IMR-90 (cell line): ENCODE results near the gene KRTAP5-9. TPM values are rescaled to one million over a fixed set of nuclear protein-coding genes. Genes with fewer than 3 reads are reported as not detected.

Source experiments
- ATAC-seq: fragments of 200-7000 bp; cut with Tn5 transposase; 2 replicates; pipeline ENCODE4 v1.9.1; 2020; ENCODE audit warnings: low read depth, mild to moderate bottlenecking, moderate library complexity
- BruUV-seq: library from RNA; stranded (reverse); fragments of 400-500 nt; replicated peaks from 2 replicates; lab custom pipeline; 2021; lab: Mats Ljungman, UMichigan
- CTCF ChIA-PET: fragments of 300-600 bp; formaldehyde crosslinking; extraction: SDS; loops from one replicate; lab custom pipeline; 2021; ENCODE audit warnings: antibody characterized with exemption; lab: Yijun Ruan, JAX
- POLR2A ChIA-PET: fragments of 300-600 bp; sonication (Branson Sonifier 250); formaldehyde crosslinking; loops from one replicate; lab custom pipeline; 2022; ENCODE audit warnings: antibody characterized with exemption; ENCODE audit not compliant: unreplicated experiment; lab: Charles Lee
- DNase-seq: peaks from one replicate; pipeline ENCODE4 v3.0.0; 2013
- H2AFZ ChIP-seq: replicated peaks from 2 replicates; pipeline ENCODE3; 2013; ENCODE audit warnings: low read length, mild to moderate bottlenecking; ENCODE audit not compliant: poor library complexity
- H2AK5ac ChIP-seq: 2 replicates; pipeline ENCODE4 v1.6.1; 2013; ENCODE audit warnings: low read depth, low read length, inconsistent platforms
- H2AK9ac ChIP-seq: replicated peaks from 2 replicates; pipeline ENCODE3; 2013; ENCODE audit warnings: mild to moderate bottlenecking, low read depth, low read length, moderate library complexity; ENCODE audit not compliant: poor library complexity
- H2BK120ac ChIP-seq: 2 replicates; pipeline ENCODE4 v1.6.1; 2013; ENCODE audit warnings: low read depth, low read length, inconsistent platforms
- H2BK15ac ChIP-seq: 3 replicates; pipeline ENCODE4 v1.6.1; 2013; ENCODE audit warnings: low read depth, low read length, inconsistent platforms
- H2BK20ac ChIP-seq: 2 replicates; pipeline ENCODE4 v1.6.1; 2013; ENCODE audit warnings: low read depth, mild to moderate bottlenecking, inconsistent platforms, low read length, moderate library complexity
- H2BK5ac ChIP-seq: 2 replicates; pipeline ENCODE4 v1.6.1; 2013; ENCODE audit warnings: mild to moderate bottlenecking, low read depth, low read length, inconsistent platforms; ENCODE audit not compliant: poor library complexity, severe bottlenecking
- H3K14ac ChIP-seq: replicated peaks from 2 replicates; pipeline ENCODE4 v1.6.1; 2013; ENCODE audit warnings: low read depth, low read length, inconsistent platforms
- H3K18ac ChIP-seq: 2 replicates; pipeline ENCODE4 v1.6.1; 2013; ENCODE audit warnings: low read depth, low read length, control low read depth
- H3K23ac ChIP-seq: 2 replicates; pipeline ENCODE4 v1.6.1; 2013; ENCODE audit warnings: low read depth, low read length, inconsistent platforms
- H3K27ac ChIP-seq: 2 replicates; pipeline ENCODE4 v1.5.1; 2013; ENCODE audit warnings: mild to moderate bottlenecking, control low read depth, low read length; ENCODE audit not compliant: insufficient read depth
- H3K27me3 ChIP-seq: 2 replicates; pipeline ENCODE4 v1.6.1; 2013; ENCODE audit warnings: low read length; ENCODE audit not compliant: control insufficient read depth, insufficient read depth
- H3K36me3 ChIP-seq: 2 replicates; pipeline ENCODE4 v1.6.1; 2013; ENCODE audit warnings: low read length, mixed read lengths; ENCODE audit not compliant: control insufficient read depth, insufficient read depth
- H3K4ac ChIP-seq: 2 replicates; pipeline ENCODE4 v1.6.1; 2013; ENCODE audit warnings: low read depth, low read length, inconsistent platforms
- H3K4me1 ChIP-seq: 2 replicates; pipeline ENCODE4 v1.6.1; 2013; ENCODE audit warnings: low read length, mixed read lengths; ENCODE audit not compliant: control insufficient read depth, insufficient read depth
- H3K4me2 ChIP-seq: 2 replicates; pipeline ENCODE4 v1.6.1; 2013; ENCODE audit warnings: low read depth, mild to moderate bottlenecking, control low read depth, low read length, moderate library complexity
- H3K4me3 ChIP-seq: 2 replicates; pipeline ENCODE4 v1.5.1; 2013; ENCODE audit warnings: low read depth, mild to moderate bottlenecking, control low read depth, low read length, moderate library complexity; ENCODE audit not compliant: insufficient read depth
- H3K56ac ChIP-seq: 2 replicates; pipeline ENCODE4 v1.6.1; 2013; ENCODE audit warnings: low read length, inconsistent platforms; ENCODE audit not compliant: insufficient read depth; ENCODE audit errors: extremely low read depth
- H3K79me1 ChIP-seq, 2 experiments: 2 replicates each; pipeline ENCODE4 v1.6.1; 2013; ENCODE audit warnings: low read length in 2 of 2, inconsistent platforms in 1 of 2, low read depth in 1 of 2
- H3K9ac ChIP-seq: 2 replicates; pipeline ENCODE4 v1.6.1; 2013; ENCODE audit warnings: low read depth, low read length, control low read depth
- H3K9me1 ChIP-seq: 2 replicates; pipeline ENCODE4 v1.6.1; 2013; ENCODE audit warnings: low read length, inconsistent platforms; ENCODE audit not compliant: insufficient read depth
- H3K9me3 ChIP-seq: 2 replicates; pipeline ENCODE4 v1.6.1; 2013; ENCODE audit warnings: low read length; ENCODE audit not compliant: control insufficient read depth, insufficient read depth
- H4K20me1 ChIP-seq: 2 replicates; pipeline ENCODE4 v1.6.1; 2013; ENCODE audit warnings: low read length, inconsistent platforms; ENCODE audit not compliant: insufficient read depth
- H4K5ac ChIP-seq: 2 replicates; pipeline ENCODE4 v1.6.1; 2013; ENCODE audit warnings: mild to moderate bottlenecking, low read depth, low read length, control low read depth
- H4K8ac ChIP-seq, 2 experiments: 2 replicates each; pipeline ENCODE4 v1.6.1; 2013; ENCODE audit warnings: low read depth in 2 of 2, low read length in 2 of 2, control low read depth in 1 of 2, inconsistent platforms in 1 of 2
- H4K91ac ChIP-seq: 2 replicates; pipeline ENCODE4 v1.6.1; 2013; ENCODE audit warnings: low read depth, low read length, inconsistent platforms; ENCODE audit not compliant: insufficient read depth
- BHLHE40 ChIP-seq: fragments of 150-350 bp; IDR thresholded peaks from 2 replicates; pipeline ENCODE4 v1.6.1; 2016; ENCODE audit warnings: mild to moderate bottlenecking, low read depth, low read length
- CEBPB ChIP-seq: IDR thresholded peaks from 2 replicates; pipeline ENCODE4 v1.6.1; 2012; ENCODE audit warnings: low read depth, low read length, improper control_type of control experiment
- CTCF ChIP-seq: conservative IDR thresholded peaks from 2 replicates; pipeline ENCODE4 v1.5.1; 2012; ENCODE audit warnings: mild to moderate bottlenecking, low read depth, low read length, improper control_type of control experiment
- ELK1 ChIP-seq: fragments of 150-350 bp; IDR thresholded peaks from 2 replicates; pipeline ENCODE4 v1.6.1; 2016; ENCODE audit warnings: low read depth, mild to moderate bottlenecking, low read length, moderate library complexity, borderline replicate concordance
- FOS ChIP-seq: fragments of 150-350 bp; IDR thresholded peaks from 2 replicates; pipeline ENCODE4 v1.6.1; 2016; ENCODE audit warnings: low read depth, low read length
- MAFK ChIP-seq: IDR thresholded peaks from 2 replicates; pipeline ENCODE4 v1.6.1; 2012; ENCODE audit warnings: low read depth, low read length, improper control_type of control experiment
- MAZ ChIP-seq: IDR thresholded peaks from 2 replicates; pipeline ENCODE4 v1.6.1; 2012; ENCODE audit warnings: low read depth, mild to moderate bottlenecking, low read length, improper control_type of control experiment, moderate library complexity, borderline replicate concordance
- MXI1 ChIP-seq: IDR thresholded peaks from 2 replicates; pipeline ENCODE4 v1.6.1; 2012; ENCODE audit warnings: low read depth, mild to moderate bottlenecking, low read length, moderate library complexity, borderline replicate concordance
- NFE2L2 ChIP-seq: fragments of 150-350 bp; IDR thresholded peaks from 2 replicates; pipeline ENCODE4 v1.6.1; 2016; ENCODE audit warnings: low read depth, mild to moderate bottlenecking, low read length
- POLR2A ChIP-seq: IDR thresholded peaks from 2 replicates; pipeline ENCODE4 v1.6.1; 2012; ENCODE audit warnings: mild to moderate bottlenecking, low read depth, low read length
- RAD21 ChIP-seq: IDR thresholded peaks from 2 replicates; pipeline ENCODE4 v1.6.1; 2012; ENCODE audit warnings: low read length, improper control_type of control experiment
- RCOR1 ChIP-seq: IDR thresholded peaks from 2 replicates; pipeline ENCODE4 v1.6.1; 2012; ENCODE audit warnings: mild to moderate bottlenecking, low read length, improper control_type of control experiment; ENCODE audit not compliant: insufficient replicate concordance
- RFX5 ChIP-seq: IDR thresholded peaks from 2 replicates; pipeline ENCODE4 v1.8.0; 2012; ENCODE audit warnings: low read depth, mild to moderate bottlenecking, low read length, moderate library complexity
- SMC3 ChIP-seq: fragments of 150-350 bp; IDR thresholded peaks from 2 replicates; pipeline ENCODE4 v1.6.1; 2016; ENCODE audit warnings: low read depth, mild to moderate bottlenecking, antibody characterized with exemption, low read length, moderate library complexity
- USF2 ChIP-seq: fragments of 150-350 bp; IDR thresholded peaks from 2 replicates; pipeline ENCODE4 v1.6.1; 2017; ENCODE audit warnings: mild to moderate bottlenecking, antibody characterized with exemption, low read length, low read depth
- WGBS, 2 experiments: methylation state at CpG; one replicate each; pipeline versions ENCODE4 v1.1.5 to v1.1.7; 2013; ENCODE audit warnings: missing lambda C conversion rate in 2 of 2; ENCODE audit not compliant: insufficient read length in 1 of 2; ENCODE audit errors: extremely low coverage in 2 of 2; 5-methylcytosine and 5-hydroxymethylcytosine counted together
- dilution Hi-C: fragments of 300-500 bp; cut with HindIII; formaldehyde crosslinking; loops from one replicate; pipeline ENCODE4 v1.14.3; 2018; ENCODE audit warnings: low sequenced_read_pairs; ENCODE audit not compliant: unreplicated experiment
- in situ Hi-C: fragments of 300-500 bp; cut with MboI; formaldehyde crosslinking; loops from 3 replicates; pipeline ENCODE4 v1.14.3; 2019; ENCODE audit warnings: low sequenced_read_pairs, inconsistent platforms, mixed read lengths
- intact Hi-C: fragments of 100-400 bp; cut with micrococcal nuclease; formaldehyde crosslinking; loops from 2 replicates; pipeline ENCODE4 v1.10.0; 2022
- polyA plus RNA-seq, 3 experiments: library from polyadenylated mRNA; depleted of rRNA; stranded (reverse); fragments of >200 nt; gene quantifications; 2 replicates each; pipeline ENCODE4 v1.2.3, GENCODE V29; 2012; ENCODE audit warnings: low replicate concordance in 1 of 3
- total RNA-seq: library from RNA; depleted of rRNA; stranded (reverse); fragments of >200 nt; gene quantifications from 2 replicates; pipeline ENCODE4 v1.2.3, GENCODE V29; 2012

KRTAP5-9 gene
- total and polyA plus RNA-seq, 2 of the 4 experiments (the other 2 are of a cell fraction) = 0.09 TPM; not detected in 1

- Histone ChIP-seq H2BK20ac (no peak overlapping the region), H3K4me2 (no peak overlapping the region), H3K4me1 (no peaks in the 10 kb centered on the region), H3K36me3 (no peaks in the 10 kb centered on the region), H2AK5ac (no peak overlapping the region), H3K27ac (no peak overlapping the region), H3K56ac (no peak overlapping the region), H2AFZ (no peak overlapping the region), H4K8ac (no peak overlapping the region), H3K79me1 (no peaks in the 10 kb centered on the region), H4K20me1 (no peaks in the 10 kb centered on the region), H3K9me1 (no peaks in the 10 kb centered on the region), H3K9me3 (no peaks in the 10 kb centered on the region), H3K14ac (no peak overlapping the region), H2BK15ac (no peak overlapping the region), H3K4me3 (no peak overlapping the region), H3K18ac (no peak overlapping the region), H2AK9ac (no peak overlapping the region), H4K5ac (no peak overlapping the region), H2BK120ac (no peak overlapping the region), H3K23ac (no peak overlapping the region), H4K91ac (no peak overlapping the region), H3K9ac (no peak overlapping the region), H3K27me3 (peaks cover 11% of the 10 kb centered on the region), H2BK5ac (no peak overlapping the region), H3K4ac (no peak overlapping the region)
- DNase-seq = no peak
- no peak for ATAC-seq
- BruUV-seq = no TSS peak
- TF ChIP-seq MXI1 = no peak
- no peak for TF ChIP-seq RFX5
- TF ChIP-seq USF2 = no peak
- TF ChIP-seq RAD21 = no peak
- no peak for TF ChIP-seq POLR2A
- no peak for TF ChIP-seq RCOR1
- no peak for TF ChIP-seq SMC3
- no peak for TF ChIP-seq MAFK
- TF ChIP-seq NFE2L2 = no peak
- no peak for TF ChIP-seq MAZ
- TF ChIP-seq FOS = no peak
- no peak for TF ChIP-seq BHLHE40
- TF ChIP-seq CTCF = no peak
- TF ChIP-seq CEBPB = no peak
- no peak for TF ChIP-seq ELK1
- ChIA-PET POLR2A (no interaction called here), CTCF (no interaction called here)
- dilution Hi-C loops = no loop called here
- WGBS, 2 experiments = no CpG with 5 or more reads among the region's 4 CpGs
- in situ Hi-C loops = no loop called here
- intact Hi-C loops = no loop called here
Observed at GRCh38 chr11:71581826-71582225, 33.6 kb downstream of the KRTAP5-9 start.
